IPS-NIHi7 (cell line): Measurements from ENCODE around the gene HPSE.
"Not testable (repeated sequence)": the region's sequence is repeated elsewhere in the genome, so short reads cannot be mapped to it uniquely, and the experiment has no call there.

Experiments
- DNase-seq: peaks from one replicate; pipeline ENCODE4 v3.0.0; 2012; ENCODE audit warnings: mixed read lengths; ENCODE audit errors: extremely low spot score

HPSE gene

DNA sequence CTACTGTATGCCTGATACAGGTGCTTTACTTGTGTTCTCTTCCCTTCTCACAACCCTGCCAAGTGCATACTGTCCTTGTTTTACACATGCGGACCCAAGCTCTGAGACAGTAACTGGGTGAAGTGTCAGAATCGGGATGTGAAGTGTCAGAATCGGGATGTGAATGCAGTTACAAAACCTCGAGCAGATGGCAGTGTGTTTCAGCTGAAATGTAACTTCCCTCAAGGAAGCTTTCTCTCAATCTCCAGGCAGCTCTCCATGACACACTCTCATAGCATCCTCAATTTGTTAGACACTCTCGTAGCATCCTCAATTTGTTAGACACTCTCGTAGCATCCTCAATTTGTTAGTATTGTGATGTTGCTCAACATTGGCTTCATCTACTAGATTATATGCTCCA, 1.1 kb upstream of the HPSE start:
- DNase-seq: no peak

DNA sequence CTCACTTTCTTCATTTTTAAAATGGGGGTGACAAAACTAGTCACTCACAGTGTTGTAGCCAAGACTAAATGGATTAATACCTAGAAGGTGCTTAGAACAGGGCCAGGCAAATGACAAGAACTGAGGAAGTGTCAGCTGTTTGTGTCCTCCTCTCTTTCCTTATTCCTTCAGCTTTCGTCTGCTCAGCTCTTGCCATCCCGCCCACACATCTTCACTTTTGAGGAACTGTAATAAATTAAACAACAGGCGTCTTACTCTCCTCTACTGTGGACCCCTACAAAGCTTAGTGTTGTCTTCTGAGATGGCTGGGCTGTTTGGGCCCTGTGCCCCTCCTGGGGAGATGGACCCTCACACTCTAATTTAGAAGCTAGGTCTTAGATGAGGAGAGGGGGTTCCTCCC, 2.7 kb downstream of the HPSE start:
- DNase-seq: no peak

DNA sequence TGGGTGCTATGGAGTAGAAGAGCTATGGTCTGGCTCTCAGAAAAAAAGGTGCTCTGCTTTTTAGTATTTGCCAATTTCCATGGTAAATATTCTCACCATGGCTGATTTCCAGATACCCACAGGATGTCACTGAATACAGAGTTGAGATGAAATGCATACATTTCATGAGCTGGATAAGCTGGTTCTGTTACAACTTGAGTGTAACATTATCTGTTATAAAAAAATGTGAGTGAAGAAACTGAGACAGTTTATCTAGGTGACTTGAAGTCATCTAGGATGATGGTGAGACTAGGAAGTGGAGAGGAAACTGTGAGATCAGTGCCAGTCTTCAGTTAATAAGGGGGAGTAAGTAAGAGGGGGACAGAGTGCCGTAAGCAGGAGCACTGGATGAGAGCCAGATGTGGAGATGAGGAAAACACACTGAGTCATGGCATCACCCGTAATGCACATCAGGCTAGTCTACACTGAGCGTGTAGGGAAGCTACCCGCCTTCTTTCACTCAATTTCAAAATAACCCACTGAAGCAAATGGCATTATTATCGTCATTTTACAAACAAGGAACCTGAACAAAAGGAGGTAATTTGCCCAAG, 5.0 kb downstream of the HPSE start:
- no peak for DNase-seq

DNA sequence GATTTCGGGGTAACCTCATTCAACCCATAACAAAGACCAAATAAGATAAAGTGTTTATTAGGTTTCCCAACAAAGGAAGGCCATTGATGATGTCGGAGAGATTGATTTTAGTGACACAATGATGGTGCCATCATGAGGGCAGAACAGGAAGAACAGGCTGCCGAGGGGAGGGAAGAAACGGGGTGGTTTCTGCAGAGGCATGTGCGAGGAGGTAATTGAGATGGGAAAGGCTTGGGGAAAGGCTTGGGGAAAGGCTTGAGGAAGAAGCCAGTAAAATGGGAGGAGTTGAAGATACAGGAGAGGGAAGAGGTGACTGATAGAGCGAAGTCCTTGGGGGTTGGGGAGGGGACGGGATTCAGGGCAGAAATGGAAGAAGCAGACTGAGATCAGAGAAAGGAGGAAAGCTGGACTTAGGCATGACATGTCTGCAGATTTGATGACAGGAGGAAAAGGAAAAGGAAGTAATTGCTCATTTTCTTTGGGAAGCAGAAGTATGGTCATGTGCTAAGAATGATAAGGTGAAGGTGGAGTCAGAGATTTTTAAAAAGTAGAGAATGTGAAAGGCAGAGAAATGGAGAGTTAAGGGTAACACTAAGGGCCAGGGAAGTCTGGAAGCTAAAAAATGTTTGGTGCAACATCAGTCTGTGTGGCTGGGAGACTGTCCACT, 6.0 kb downstream of the HPSE start:
- DNase-seq: peak; percentile 71

DNA sequence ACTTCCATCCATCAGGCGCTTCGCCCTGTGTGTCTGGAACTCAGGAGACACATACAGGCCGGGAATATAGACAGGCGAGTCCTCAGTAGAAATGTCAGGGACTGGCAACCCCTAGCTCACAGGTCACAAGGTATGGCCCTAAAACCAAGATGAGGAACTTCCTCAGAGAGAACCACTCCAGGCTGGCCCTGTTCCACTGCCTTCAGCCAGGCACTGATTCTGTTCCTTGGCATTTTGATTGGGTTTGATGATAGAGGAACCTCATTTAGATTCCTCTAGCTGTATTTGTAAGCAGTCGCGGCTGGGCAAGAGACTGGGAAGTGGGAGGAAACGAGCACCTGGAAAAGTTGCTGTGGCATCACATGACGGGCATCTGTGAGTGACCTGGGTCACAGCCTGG, 8.1 kb downstream of the HPSE start:
- DNase-seq: no peak

DNA sequence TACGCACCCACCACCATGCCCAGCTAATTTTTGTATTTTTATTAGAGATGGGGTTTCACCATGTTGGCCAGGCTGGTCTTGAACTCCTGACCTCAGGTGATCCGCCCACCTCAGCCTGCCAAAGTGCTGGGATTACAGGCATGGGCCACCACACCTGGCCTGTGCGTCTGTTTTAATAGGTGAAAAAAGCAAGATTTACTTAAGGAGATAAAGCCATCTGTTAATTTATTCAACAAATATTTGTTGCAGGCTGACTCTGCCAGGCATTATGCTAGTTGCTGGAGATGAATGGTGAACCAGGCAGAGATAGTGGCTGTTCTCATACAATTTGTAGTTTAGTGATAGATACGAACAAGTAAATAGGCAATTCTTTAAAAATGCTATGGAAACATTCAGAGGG, 9.3 kb downstream of the HPSE start:
- not testable (repeated sequence) for DNase-seq

DNA sequence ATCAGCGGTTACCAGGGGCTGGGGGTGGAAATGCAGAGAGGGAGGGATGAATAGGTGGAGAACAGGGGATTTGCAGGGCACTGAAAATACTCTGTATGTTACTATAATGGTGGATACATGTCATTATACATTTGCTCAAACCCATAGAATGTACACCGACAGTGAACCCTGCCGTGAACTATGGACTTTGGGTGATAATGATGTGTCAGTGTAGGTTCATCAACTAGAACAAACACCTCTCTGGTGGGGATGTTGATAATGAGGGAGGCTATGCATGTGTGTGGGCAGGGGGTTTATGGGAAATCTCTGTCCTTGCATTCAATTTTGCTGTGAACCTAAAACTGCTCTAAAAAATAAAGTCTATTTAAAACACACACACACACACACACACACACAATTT, 11.5 kb downstream of the HPSE start:
- no peak for DNase-seq

DNA sequence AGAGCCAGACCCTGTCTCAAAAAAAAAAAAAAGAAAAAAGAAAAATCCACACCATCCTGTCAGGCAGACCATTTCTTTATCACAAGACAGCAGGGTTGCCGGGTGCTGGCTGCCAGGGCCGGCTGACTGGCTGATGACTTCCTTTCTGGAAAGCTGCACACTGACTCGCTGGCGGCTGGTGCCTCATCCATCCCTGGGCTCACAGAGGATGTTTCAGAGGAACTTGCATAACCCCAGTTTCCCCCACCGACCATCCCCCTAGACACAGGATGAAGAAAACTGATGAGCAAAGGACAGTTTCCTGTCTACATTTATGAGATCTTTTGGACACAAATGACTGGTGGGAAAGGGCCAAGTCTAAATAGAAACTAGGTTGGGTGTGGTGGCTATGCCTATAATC, 14.1 kb downstream of the HPSE start:
- DNase-seq: no peak

DNA sequence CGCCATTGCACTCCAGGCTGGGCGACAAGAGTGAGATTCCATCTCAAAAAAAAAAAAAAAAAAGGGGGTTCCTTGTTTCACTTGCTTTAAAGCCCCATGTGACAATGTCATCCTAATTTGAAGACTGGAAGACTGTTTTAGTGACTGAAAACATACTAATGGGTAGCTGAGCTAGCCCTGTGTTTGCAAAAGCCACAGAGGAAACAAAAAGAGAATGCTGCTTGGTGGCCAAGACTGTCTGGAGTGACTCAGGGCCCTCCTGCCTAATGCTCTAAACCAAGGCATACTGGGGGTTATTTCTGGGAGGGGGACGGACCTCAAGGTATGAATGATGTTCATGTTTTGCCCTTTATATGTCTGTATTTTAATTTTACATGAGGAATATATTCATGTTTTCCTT, 16.0 kb downstream of the HPSE start:
- no peak for DNase-seq

DNA sequence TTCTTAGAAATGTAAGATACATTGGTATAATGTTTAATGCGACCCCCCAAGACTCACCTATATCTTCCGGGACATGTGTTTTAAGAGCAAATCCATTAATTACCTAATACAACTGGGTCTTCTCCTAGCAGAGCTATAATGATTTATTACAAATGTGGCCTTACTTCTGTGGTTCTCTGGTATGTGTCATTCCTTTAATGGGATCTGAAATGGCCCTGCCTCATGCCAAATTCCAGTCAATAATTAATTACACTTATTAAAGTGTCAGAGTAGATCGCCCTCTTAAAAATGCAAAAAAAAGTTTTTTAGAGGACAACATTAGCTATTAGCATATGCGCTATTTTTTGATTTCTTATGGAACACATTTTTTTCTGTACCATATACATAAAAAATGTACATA, 17.0 kb downstream of the HPSE start:
- no peak for DNase-seq

DNA sequence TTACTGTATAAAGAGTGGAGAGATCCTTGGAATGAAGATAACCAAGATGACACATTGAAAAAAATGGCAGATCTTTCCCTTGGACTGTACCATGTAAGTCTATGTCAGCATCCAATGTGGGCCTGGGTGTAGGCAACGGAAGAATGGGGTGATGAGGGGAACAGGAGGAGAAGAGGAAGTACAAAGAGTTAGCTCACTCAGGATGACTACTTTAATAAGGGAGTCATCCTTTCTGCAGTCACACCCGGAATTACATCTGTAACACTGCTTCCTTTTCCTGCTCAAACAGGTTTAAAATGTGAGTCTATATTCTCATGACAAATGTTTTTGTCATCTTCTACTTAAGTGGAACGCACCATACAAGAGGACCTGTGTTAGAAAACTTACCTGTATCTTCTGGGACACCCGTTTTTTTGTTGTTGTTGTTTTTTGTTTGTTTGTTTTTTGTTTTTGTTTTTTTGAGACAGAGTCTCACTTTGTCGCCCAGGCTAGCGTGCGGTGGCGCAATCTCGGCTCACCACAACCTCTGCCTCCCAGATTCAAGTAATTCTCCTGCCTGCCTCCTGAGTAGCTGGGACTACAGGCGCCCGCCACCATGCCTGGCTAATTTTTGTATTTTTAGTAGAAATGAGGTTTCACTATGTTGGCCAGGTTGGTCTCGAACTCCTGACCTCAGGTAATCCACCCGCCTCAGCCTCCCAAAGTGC, 18.0 kb downstream of the HPSE start:
- no peak for DNase-seq

DNA sequence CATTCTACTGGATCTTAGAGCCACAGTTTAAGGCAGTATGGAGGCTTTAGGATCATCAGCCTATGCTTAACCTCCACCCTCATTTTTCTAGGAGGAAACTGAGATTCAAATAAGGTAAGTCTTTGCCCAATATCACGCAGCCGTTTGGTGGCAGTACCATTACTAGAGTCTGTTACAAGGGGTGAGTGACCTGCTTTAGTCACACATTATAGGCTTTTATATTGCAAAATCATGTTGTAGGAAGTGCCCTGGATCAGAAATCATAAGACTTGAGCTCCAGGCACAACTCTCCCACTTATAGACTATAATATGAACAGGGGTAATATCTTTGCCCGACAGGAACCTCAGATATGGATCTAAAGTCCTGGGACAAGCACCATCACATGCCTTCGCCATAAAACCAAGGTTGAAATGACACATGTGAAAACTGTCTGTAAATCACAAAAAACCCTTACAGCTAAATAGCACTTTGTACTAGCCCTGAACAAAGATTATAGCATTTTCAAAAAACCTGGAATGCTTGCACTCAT, 19.2 kb downstream of the HPSE start:
- DNase-seq: no peak

DNA sequence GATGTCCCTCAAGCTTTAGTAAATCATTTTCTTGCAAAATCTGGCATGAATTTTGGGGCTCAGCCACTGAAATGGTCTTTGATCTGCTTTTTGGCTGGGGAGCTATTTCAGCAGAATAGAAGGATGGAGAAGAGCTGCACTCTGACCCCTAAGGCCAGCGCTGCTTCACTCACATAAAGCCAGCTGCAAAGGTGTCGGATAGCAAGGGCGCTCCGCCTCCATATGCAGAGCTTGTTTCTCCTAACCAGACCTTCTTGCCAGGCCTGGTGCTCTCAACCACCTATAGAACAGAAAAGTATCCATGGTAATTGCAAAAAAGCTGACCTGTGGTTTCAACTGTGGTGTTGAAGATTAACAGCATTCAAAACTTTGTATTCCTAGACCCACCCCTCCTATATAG, 26.0 kb downstream of the HPSE start:
- DNase-seq: peak; percentile 63

DNA sequence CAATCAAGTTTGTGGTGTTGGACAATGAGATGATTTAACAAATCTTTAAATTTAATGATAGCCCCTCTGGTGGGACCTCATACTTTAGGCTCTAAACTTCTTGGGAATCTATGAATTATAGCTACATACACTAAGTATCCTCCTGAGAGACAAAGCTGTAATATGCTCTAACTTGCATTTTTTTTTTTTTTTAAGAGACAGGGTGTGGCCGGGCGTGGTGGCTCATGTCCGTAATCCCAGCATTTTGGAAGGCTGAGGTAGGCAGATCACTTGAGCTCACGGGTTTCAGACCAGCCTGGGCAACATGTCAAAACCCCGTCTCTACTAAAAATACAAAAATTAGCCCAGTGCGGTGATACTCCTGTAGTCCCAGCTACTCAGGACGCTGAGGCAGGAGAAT, 26.7 kb downstream of the HPSE start:
- DNase-seq: no peak

DNA sequence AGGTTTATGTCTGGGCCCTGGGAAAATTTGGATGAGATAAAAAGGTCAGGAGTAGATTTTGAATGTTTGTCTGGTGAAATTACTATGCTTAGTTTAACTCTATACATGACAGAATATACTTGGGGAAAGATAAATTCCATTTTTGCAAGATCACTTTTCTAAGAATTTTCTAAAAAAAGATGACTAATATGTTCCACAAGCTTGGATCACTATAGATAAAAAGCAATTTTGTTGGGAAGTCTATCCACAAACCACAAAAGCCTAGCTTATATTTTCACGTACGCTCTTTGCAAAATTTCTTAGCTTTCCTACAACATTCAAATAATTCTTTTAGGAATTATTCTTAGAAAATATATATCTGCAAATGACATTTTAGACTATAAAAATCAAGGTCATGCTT, 29.5 kb downstream of the HPSE start:
- DNase-seq: no peak

DNA sequence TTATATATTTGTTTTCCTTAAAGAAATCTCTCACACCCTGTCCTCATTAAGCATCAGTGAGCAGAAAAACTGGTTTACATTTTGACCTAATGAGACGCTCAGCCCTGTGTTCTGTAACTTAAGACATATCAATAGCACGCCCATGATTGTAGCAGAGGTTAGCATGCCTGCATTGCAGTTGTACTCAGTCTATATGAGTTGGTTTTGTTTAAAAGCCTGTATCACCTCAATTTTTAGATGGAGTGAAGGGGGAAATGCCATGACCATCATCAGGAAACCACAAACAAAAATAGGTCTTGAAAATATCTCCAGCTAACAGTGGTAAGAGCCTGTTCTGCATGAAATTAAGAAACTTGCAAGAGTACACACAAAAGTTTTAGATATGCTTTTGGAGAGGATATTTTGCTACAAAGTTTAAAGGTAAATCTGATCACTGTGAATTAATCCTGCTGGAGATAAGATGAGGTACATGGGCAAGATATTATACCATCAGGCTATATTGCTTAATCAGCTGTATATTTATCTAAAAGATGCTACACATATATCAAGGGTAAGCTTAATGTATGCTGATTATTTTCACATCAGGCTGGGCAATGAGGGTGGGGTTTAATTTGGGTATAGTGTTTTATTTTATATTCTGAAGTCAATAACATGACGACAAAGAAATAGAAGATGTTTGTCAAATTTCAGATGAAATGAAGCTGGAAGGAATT, 36.9 kb downstream of the HPSE start:
- no peak for DNase-seq

DNA sequence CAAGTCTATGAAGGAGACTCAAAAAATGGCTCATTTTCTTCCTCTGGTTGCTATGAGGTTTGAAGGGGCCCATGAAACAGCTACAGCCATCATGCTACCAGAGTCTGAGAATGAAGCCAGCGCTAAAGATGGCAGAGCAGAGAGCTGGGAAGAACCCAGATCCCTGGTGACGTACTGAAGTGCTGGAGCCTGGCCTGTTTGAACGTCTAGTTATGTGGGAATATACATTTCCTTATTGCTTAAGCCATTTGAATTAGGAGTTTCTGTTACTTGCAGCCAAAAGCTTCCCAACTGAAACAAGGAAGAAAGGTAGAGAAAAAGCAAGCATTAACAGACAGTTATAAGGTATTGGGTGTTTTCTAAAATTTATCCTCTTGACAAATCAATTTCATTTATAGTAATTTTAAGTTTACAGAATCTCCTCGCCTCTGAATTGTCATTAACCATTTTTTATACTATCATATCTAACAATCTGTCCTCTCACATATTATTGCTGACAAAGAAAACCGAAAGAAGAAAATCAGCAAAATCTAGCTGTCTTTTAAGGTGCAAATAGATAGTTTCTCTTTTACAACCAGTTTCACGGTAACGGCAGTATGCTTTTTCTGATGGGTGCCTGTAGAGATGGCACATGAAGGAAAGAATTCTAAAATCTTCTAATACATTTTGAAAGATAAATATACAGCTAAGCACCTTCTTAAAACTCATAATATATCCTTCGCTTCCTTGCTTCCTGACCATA, 41.2 kb downstream of the HPSE start:
- DNase-seq: no peak

DNA sequence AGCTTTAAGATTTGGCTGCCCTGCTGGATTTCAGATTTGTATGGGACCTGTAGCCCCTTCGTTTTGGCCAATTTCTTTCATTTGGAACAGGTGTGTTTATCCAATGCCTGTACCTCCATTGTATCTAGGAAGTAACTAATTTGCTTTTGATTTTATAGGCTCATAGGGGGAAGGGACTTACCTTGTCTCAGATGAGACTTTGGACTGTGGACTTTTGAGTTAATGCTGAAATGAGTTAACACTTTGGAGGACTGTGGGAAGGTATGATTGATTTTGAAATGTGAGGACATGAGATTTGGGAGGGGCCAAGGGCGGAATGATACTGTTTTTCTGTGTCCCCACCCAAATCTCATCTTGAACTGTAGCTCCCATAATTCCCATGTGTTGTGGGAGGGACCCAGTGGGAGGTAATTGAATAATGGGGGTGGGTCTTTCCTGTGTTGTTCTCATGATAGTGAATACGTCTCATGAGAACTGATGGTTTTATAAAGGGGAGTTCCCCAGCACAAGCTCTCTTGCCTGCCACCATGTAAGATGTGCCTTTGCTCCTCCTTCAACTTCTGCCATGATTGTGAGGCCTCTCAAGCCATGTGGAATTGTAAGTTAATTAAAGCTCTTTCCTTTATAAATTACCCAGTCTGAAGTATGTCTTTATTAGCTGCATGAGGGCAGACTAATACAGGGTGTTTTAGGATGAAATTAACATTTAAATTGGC, 44.4 kb downstream of the HPSE start:
- DNase-seq: not testable (repeated sequence)

DNA sequence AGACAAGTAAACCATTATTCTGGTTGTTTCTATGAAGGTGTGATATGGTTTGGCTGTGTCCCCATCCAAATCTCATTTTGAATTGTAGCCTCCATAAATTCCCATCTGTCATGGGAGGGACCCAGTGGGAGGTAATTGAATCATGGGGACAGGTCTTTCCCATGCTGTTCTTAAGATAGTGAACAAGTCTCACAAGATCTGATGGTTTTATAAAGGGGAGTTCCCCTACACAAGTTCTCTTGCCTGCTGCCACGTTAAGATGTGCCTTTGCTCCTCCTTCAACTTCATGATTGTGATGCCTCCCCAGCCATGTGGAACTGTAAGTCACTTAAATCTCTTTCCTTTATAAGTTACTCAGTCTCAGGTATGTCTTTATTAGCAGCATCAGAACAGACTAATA, 46.3 kb downstream of the HPSE start:
- DNase-seq: not testable (repeated sequence)

DNA sequence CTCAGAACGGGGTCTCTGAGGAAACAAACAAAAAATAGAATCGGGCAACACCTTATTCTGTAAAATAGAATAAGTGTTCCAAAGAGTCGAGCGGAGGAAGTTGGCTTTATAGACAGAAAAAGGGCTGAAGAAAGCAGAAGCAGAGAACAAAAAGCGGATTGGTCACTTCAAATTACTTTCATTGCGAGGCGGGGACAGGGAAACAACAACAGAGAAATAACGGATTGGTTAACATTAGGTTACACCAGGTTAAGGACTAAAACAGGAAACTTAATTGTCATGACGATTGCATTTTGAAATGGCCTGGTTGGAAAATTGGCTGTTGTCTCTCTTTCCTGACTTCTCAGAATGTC, 49.6 kb downstream of the HPSE start:
- no peak for DNase-seq
